H1 (cell line): Measurements from ENCODE around the gene ASXL2. TPM values are rescaled to one million over a fixed set of nuclear protein-coding genes. Genes with fewer than 3 reads are reported as not detected.

Source experiments
- CHD7 ChIP-seq: fragments of 300-600 bp; sonication (generic); IDR thresholded peaks from 2 replicates; pipeline ENCODE4 v1.7.1; 2012; ENCODE audit warnings: low read length, moderate library complexity, mild to moderate bottlenecking, inconsistent platforms; ENCODE audit not compliant: insufficient replicate concordance
- polyA plus RNA-seq, 7 experiments: library from polyadenylated mRNA; depleted of rRNA in 3 of 7; stranded (reverse) in 5 of 7; unstranded in 2 of 7; fragments of >200 nt in 5 of 7; fragments of 200-250 nt in 2 of 7; gene quantifications; 1 replicate in 5 of 7; 2 replicates in 1 of 7; 4 replicates in 1 of 7; pipeline versions ENCODE4 v1.2.1 to v1.2.3, GENCODE V29; 2011 to 2013; ENCODE audit warnings: missing spikeins in 2 of 7, mixed read lengths in 2 of 7
- total RNA-seq: library from RNA; stranded (reverse); fragmentation: NEBNext Ultra II Directional; extraction: Animal tissue kit (Norgen Biotek cat#: 25700); gene quantifications from 2 replicates; pipeline ENCODE4 v1.2.1, GENCODE V29; 2021

The ASXL2 gene
- total and polyA plus RNA-seq, 2 of the 8 experiments (the other 6 are each of a cell fraction or from before 2014, with no cell fraction given), result 7.2 to 41.3 TPM

- no peak for TF ChIP-seq CHD7
Measured at GRCh38 chr2:25742501-25742900, 135.8 kb downstream of the ASXL2 start (continued).
